ENCODE measurements around the gene LDLRAD4.

LDLRAD4 gene

DNA sequence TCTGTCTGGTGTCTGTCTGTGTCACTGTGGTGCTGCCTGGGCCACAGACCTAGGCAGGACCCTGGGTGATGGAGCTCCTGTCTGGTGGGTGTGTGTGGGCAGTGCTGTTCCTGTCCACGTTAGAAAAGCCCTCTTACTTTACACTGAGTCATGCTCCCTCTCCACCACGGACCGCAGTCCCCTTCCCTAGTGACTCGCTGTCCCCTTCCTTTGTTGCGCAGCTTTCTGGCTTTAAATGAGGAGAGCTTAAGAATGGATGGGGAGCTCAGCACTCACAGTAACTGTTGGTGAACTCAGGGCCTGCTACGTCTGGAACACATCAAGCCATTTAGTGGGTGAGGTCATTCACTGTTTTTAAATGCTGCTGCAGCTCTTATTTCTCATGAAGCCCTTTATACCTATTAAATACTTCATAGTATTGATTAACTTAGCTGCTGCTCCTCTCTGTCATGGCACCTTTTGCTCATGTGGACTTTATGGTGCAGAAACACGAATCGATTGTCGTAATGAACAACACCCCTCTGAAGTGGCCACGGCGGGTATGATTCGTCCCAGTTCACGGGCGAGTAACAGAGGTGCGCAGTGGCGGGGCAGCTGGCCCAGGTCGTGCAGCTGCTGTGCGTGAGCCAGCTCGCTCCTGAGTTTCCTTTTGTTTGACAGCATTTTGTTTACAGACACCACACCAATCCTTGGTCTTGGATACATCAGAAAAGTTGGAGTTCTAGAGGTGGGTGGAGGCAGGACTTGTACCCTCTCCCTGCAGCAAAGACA is 100.4 kb downstream of the LDLRAD4 start:
- no peak overlapping the region for H3K9ac ChIP-seq
- no peak overlapping the region for H3K4me3 ChIP-seq (IDR thresholded peaks at IDR 0.05; ENCODE audit: insufficient read depth, low read depth, low read length)
- TF ChIP-seq, protein P1, sequence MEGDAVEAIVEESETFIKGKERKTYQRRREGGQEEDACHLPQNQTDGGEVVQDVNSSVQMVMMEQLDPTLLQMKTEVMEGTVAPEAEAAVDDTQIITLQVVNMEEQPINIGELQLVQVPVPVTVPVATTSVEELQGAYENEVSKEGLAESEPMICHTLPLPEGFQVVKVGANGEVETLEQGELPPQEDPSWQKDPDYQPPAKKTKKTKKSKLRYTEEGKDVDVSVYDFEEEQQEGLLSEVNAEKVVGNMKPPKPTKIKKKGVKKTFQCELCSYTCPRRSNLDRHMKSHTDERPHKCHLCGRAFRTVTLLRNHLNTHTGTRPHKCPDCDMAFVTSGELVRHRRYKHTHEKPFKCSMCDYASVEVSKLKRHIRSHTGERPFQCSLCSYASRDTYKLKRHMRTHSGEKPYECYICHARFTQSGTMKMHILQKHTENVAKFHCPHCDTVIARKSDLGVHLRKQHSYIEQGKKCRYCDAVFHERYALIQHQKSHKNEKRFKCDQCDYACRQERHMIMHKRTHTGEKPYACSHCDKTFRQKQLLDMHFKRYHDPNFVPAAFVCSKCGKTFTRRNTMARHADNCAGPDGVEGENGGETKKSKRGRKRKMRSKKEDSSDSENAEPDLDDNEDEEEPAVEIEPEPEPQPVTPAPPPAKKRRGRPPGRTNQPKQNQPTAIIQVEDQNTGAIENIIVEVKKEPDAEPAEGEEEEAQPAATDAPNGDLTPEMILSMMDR (conservative IDR thresholded peaks at IDR 0.05; ENCODE audit: low read depth, low read length), result no peak
- no peaks in the 10 kb centered on the region for H3K79me2 ChIP-seq (ENCODE audit: insufficient read depth, low read depth)
- no peak overlapping the region for H3K4me2 ChIP-seq
- H2AFZ ChIP-seq (ENCODE audit: low read depth), result no peak overlapping the region
- no peaks in the 10 kb centered on the region for H3K36me3 ChIP-seq (ENCODE audit: insufficient read depth)
- H3K27ac ChIP-seq, result no peak overlapping the region
- H3K4me1 ChIP-seq (ENCODE audit: low read depth, poor library complexity, severe bottlenecking), result no peaks in the 10 kb centered on the region
- H3K27me3 ChIP-seq (ENCODE audit: insufficient read depth, low read depth), result no peaks in the 10 kb centered on the region
- no peaks in the 10 kb centered on the region for H4K20me1 ChIP-seq (ENCODE audit: insufficient read depth)

DNA sequence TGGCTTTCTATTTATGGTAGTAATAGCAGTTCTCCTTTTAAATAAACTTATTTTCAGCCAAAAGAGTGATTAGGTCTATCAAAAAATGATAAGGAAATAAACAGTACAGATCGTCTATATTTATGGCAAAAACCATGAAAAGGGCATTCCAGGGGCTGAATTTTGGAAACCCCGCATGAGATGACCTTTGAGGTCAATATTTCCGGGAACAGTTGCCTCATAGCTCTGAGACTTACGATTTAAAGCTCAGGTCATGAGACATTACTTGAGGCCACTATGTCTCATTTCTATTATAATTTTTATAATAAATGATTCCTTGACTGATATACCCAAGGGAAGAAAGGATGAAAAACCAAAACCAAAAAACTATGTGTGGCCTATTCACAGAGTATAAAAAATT is 101.1 kb downstream of the LDLRAD4 start:
- no peak overlapping the region for H3K9ac ChIP-seq
- H3K4me3 ChIP-seq (IDR thresholded peaks at IDR 0.05; ENCODE audit: insufficient read depth, low read depth, low read length), result no peak overlapping the region
- no peaks in the 10 kb centered on the region for H3K27me3 ChIP-seq (ENCODE audit: insufficient read depth, low read depth)
- no peaks in the 10 kb centered on the region for H3K4me1 ChIP-seq (ENCODE audit: low read depth, poor library complexity, severe bottlenecking)
- H4K20me1 ChIP-seq (ENCODE audit: insufficient read depth), result no peaks in the 10 kb centered on the region
- H3K79me2 ChIP-seq (ENCODE audit: insufficient read depth, low read depth), result no peaks in the 10 kb centered on the region
- H3K36me3 ChIP-seq (ENCODE audit: insufficient read depth), result no peaks in the 10 kb centered on the region
- no peak overlapping the region for H3K27ac ChIP-seq
- TF ChIP-seq, protein P1 (conservative IDR thresholded peaks at IDR 0.05; ENCODE audit: low read depth, low read length), result no peak
- no peak overlapping the region for H2AFZ ChIP-seq (ENCODE audit: low read depth)
- H3K4me2 ChIP-seq, result no peak overlapping the region

DNA sequence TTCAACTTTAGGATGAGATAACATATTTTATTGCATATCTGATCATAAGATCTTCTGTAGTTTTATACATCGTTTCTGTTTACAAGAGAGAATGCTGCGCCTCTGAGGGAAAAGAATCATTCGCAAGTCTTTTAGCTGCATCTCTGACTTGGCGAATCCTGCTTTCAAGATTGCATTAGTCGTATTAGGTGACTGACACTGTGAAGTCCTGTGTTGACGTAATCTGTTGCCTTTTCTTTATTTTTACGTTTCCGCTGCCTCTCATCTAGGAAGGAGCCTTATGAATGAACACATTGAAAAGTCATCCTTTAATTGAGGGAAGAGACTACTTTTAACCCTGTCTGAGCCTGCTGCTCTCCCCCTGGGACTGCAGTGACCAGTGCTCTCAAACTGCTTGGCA is 101.5 kb downstream of the LDLRAD4 start:
- no peak overlapping the region for H3K9ac ChIP-seq
- no peak overlapping the region for H2AFZ ChIP-seq (ENCODE audit: low read depth)
- TF ChIP-seq, protein P1 (conservative IDR thresholded peaks at IDR 0.05; ENCODE audit: low read depth, low read length), result no peak
- no peaks in the 10 kb centered on the region for H3K79me2 ChIP-seq (ENCODE audit: insufficient read depth, low read depth)
- no peaks in the 10 kb centered on the region for H4K20me1 ChIP-seq (ENCODE audit: insufficient read depth)
- no peaks in the 10 kb centered on the region for H3K4me1 ChIP-seq (ENCODE audit: low read depth, poor library complexity, severe bottlenecking)
- H3K27me3 ChIP-seq (ENCODE audit: insufficient read depth, low read depth), result no peaks in the 10 kb centered on the region
- no peaks in the 10 kb centered on the region for H3K36me3 ChIP-seq (ENCODE audit: insufficient read depth)
- H3K27ac ChIP-seq, result no peak overlapping the region
- no peak overlapping the region for H3K4me3 ChIP-seq (IDR thresholded peaks at IDR 0.05; ENCODE audit: insufficient read depth, low read depth, low read length)
- H3K4me2 ChIP-seq, result no peak overlapping the region

DNA sequence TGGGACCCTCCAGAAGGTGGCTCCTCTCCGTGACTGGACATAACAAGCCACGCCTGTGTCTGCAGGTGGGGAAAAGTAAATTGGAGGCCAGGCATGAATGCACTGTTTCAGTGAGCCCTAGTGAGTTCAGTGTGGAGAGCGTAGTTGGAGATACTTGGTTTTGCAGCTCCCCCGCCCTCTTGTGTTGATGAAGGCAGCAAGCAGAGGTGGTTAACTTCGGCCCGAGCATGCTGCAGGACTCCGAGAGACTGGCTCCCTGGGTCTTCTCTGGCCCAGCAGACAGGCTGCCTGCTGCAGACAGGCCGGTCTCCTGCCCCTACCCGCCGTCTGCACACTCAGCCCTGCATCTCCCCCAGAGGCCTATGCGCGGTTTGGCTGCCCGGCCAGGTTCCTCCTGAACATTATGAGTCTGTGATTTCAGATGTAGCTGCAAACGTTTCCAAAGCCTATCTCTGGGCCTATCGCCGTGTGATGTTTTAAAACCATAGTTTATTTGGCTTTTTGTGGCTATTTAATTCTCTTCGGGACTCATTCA is 102.4 kb downstream of the LDLRAD4 start:
- TF ChIP-seq, protein P1 (conservative IDR thresholded peaks at IDR 0.05; ENCODE audit: low read depth, low read length), result no peak
- no peak overlapping the region for H3K27ac ChIP-seq
- no peaks in the 10 kb centered on the region for H3K36me3 ChIP-seq (ENCODE audit: insufficient read depth)
- no peak overlapping the region for H3K4me3 ChIP-seq (IDR thresholded peaks at IDR 0.05; ENCODE audit: insufficient read depth, low read depth, low read length)
- H3K27me3 ChIP-seq (ENCODE audit: insufficient read depth, low read depth), result no peaks in the 10 kb centered on the region
- H3K4me1 ChIP-seq (ENCODE audit: low read depth, poor library complexity, severe bottlenecking), result no peaks in the 10 kb centered on the region
- H3K4me2 ChIP-seq, result no peak overlapping the region
- no peaks in the 10 kb centered on the region for H3K79me2 ChIP-seq (ENCODE audit: insufficient read depth, low read depth)
- H3K9ac ChIP-seq, result no peak overlapping the region
- no peaks in the 10 kb centered on the region for H4K20me1 ChIP-seq (ENCODE audit: insufficient read depth)
- no peak overlapping the region for H2AFZ ChIP-seq (ENCODE audit: low read depth)
